NB4 (cell line): ENCODE data around the gene LINGO3.

Experiments
- MYC ChIP-seq: IDR thresholded peaks from 2 replicates; pipeline ENCODE4 v1.6.1; 2011; ENCODE audit warnings: low read depth, low read length
- POLR2A ChIP-seq: IDR thresholded peaks from 2 replicates; pipeline ENCODE4 v1.6.1; 2011; ENCODE audit warnings: mild to moderate bottlenecking; ENCODE audit not compliant: insufficient read length; ENCODE audit errors: extremely low read depth
- TF ChIP-seq, protein P1 (sequence below): IDR thresholded peaks from one replicate; pipeline ENCODE4 v1.5.1; 2012; ENCODE audit warnings: low read depth, low read length

DNA sequence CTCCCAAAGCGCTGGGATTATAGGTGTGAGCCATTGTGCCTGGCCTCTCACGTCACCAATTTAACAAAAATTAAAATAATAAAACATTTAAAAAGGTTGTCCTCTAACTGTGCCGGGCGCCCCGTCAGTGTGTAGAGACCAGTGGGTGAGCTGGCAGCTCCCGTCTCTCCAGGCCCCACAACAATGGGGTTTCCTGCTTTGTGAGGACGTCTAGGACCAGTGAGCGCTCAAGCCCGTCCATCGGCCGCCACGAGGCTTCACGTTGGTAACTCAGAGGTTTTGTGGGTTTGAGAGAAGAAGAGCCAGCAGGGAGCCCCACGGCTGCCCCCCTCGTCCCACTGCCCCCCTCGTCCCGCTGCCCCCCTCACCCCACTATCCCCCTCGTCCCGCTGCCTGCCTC lies 15.8 kb upstream of the LINGO3 start:
- TF ChIP-seq, protein P1, sequence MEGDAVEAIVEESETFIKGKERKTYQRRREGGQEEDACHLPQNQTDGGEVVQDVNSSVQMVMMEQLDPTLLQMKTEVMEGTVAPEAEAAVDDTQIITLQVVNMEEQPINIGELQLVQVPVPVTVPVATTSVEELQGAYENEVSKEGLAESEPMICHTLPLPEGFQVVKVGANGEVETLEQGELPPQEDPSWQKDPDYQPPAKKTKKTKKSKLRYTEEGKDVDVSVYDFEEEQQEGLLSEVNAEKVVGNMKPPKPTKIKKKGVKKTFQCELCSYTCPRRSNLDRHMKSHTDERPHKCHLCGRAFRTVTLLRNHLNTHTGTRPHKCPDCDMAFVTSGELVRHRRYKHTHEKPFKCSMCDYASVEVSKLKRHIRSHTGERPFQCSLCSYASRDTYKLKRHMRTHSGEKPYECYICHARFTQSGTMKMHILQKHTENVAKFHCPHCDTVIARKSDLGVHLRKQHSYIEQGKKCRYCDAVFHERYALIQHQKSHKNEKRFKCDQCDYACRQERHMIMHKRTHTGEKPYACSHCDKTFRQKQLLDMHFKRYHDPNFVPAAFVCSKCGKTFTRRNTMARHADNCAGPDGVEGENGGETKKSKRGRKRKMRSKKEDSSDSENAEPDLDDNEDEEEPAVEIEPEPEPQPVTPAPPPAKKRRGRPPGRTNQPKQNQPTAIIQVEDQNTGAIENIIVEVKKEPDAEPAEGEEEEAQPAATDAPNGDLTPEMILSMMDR = no peak
- TF ChIP-seq POLR2A = no peak
- TF ChIP-seq MYC = no peak
